Measurements from ENCODE around the gene TFAP2A. TPM values are rescaled to one million over a fixed set of nuclear protein-coding genes. Genes with fewer than 3 reads are reported as not detected.

TFAP2A gene
- total RNA-seq, 4 donors from 2014 or later = 0.31 to 4.6 (median 0.42) TPM; not detected in 1

DNA sequence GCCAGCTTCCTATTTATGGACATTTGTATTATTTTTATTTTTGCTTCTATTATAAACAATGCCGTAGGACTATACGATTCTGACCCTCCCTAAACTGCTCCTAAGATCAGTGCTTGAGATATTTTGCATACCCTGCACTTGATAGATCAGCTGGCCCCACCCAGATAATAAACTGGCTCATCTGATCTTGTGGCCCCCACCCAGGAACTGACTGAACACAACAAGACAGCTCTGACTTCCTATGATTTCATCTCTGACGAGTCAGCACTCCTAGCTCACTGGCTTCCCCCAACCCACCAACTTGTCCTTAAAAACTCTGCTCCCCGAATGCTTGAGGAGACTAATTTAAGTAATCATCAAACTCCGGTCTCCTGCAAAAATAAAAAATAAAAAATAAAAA is 34.9 kb upstream of the TFAP2A start:
- no peak overlapping the region for H3K27ac ChIP-seq
- no peak overlapping the region for H3K4me3 ChIP-seq
- TF ChIP-seq EP300 (IDR thresholded peaks at IDR 0.05) (no peak), POLR2A (IDR thresholded peaks at IDR 0.05) (no peak)
- TF ChIP-seq, protein P1, sequence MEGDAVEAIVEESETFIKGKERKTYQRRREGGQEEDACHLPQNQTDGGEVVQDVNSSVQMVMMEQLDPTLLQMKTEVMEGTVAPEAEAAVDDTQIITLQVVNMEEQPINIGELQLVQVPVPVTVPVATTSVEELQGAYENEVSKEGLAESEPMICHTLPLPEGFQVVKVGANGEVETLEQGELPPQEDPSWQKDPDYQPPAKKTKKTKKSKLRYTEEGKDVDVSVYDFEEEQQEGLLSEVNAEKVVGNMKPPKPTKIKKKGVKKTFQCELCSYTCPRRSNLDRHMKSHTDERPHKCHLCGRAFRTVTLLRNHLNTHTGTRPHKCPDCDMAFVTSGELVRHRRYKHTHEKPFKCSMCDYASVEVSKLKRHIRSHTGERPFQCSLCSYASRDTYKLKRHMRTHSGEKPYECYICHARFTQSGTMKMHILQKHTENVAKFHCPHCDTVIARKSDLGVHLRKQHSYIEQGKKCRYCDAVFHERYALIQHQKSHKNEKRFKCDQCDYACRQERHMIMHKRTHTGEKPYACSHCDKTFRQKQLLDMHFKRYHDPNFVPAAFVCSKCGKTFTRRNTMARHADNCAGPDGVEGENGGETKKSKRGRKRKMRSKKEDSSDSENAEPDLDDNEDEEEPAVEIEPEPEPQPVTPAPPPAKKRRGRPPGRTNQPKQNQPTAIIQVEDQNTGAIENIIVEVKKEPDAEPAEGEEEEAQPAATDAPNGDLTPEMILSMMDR (IDR thresholded peaks at IDR 0.05) = no peak
- H3K9me3 ChIP-seq = no peaks in the 10 kb centered on the region
- H3K4me1 ChIP-seq = no peaks in the 10 kb centered on the region
- ATAC-seq = no peak
- peaks cover 22% of the 10 kb centered on the region for H3K27me3 ChIP-seq
- WGBS, 2 donors (ENCODE audit: low coverage in 1 of 2) = 69 to 100% methylated on average over 1 to 5 of the region's 5 CpGs
- H3K36me3 ChIP-seq = no peaks in the 10 kb centered on the region

DNA sequence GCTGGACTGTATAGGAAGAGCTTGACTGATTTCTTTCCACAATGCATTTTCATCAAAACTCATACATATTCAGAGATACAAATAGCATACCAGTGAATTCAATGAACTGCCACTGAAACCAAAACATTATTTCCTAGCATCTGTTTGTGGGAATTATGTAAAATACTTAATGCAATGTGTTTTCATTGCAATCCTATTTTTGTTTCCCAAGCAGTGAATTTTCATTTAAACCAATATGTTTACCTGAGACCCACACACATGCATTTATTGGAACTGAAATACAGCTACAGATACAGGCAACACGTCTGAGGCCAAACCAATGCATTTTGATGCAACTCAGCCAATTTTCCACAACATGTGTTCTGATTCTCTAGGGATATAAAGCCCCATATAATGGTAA is 33.2 kb upstream of the TFAP2A start:
- no peaks in the 10 kb centered on the region for H3K9me3 ChIP-seq
- H3K4me1 ChIP-seq = no peaks in the 10 kb centered on the region
- H3K4me3 ChIP-seq = no peak overlapping the region
- 42 to 57% methylated on average over 1 of the region's 1 CpG for WGBS, 2 donors (ENCODE audit: low coverage in 1 of 2)
- no peak for TF ChIP-seq EP300 (IDR thresholded peaks at IDR 0.05)
- TF ChIP-seq POLR2A (IDR thresholded peaks at IDR 0.05) = no peak
- peaks cover 30% of the 10 kb centered on the region for H3K27me3 ChIP-seq
- ATAC-seq = no peak
- no peak overlapping the region for H3K27ac ChIP-seq
- H3K36me3 ChIP-seq = no peaks in the 10 kb centered on the region

DNA sequence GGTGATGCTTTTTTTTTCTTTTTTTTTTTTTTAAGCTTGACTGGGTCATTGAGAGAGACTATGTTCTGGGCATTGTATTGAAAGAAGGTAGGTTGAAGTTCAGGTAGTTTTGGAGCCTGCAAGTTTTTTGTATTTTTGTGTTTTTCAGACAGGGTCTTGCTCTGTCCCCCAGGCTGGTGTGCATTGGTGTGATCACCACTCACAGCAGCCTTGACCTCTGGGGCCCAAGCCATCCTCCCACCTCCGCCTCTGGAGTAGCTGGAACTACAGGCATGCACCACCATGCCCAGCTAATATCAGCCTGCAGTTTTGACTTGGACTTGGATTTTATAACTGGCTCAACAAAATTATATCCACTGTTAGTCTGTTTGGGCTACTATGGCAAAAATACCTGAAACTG is 31.7 kb upstream of the TFAP2A start:
- no peaks in the 10 kb centered on the region for H3K4me1 ChIP-seq
- H3K36me3 ChIP-seq = no peaks in the 10 kb centered on the region
- H3K27me3 ChIP-seq = peaks cover 45% of the 10 kb centered on the region
- H3K4me3 ChIP-seq = no peak overlapping the region
- TF ChIP-seq POLR2AphosphoS5 (IDR thresholded peaks at IDR 0.05) (no peak), POLR2A (IDR thresholded peaks at IDR 0.05) (no peak), EP300 (IDR thresholded peaks at IDR 0.05) (no peak)
- TF ChIP-seq, protein P1 (IDR thresholded peaks at IDR 0.05) = no peak
- no peak for ATAC-seq
- H3K9me3 ChIP-seq = no peaks in the 10 kb centered on the region
- no peak overlapping the region for H3K27ac ChIP-seq
- WGBS, 2 donors (ENCODE audit: low coverage in 1 of 2) = no CpG with 5 or more reads among the region's 1 CpG

DNA sequence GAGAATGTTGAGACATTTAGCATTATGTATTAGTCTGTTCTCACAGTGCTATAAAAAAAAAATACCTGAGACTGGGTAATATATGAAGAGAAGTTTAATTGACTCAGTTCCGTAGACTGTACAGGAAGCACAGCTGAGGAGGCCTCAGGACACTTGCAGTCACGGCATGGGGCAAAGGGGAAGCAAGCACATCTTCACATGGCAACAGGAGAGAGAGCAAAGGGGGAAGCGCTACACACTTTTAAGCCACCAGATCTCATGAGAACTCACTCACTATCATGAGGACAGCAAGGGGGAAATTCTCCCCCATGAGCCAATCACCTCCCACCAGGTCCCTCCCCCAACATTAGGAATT is 26.8 kb upstream of the TFAP2A start:
- H3K27ac ChIP-seq = no peak overlapping the region
- H3K4me3 ChIP-seq = no peak overlapping the region
- no peaks in the 10 kb centered on the region for H3K36me3 ChIP-seq
- 62 to 89% methylated on average over 3 of the region's 3 CpGs for WGBS, 2 donors (ENCODE audit: low coverage in 1 of 2)
- no peak for ATAC-seq
- H3K4me1 ChIP-seq = no peaks in the 10 kb centered on the region
- H3K27me3 ChIP-seq = peaks cover 48% of the 10 kb centered on the region
- H3K9me3 ChIP-seq = no peaks in the 10 kb centered on the region
- TF ChIP-seq EP300 (IDR thresholded peaks at IDR 0.05) (no peak), POLR2A (IDR thresholded peaks at IDR 0.05) (no peak), POLR2AphosphoS5 (IDR thresholded peaks at IDR 0.05) (no peak)
- TF ChIP-seq, protein P1 (IDR thresholded peaks at IDR 0.05) = no peak

DNA sequence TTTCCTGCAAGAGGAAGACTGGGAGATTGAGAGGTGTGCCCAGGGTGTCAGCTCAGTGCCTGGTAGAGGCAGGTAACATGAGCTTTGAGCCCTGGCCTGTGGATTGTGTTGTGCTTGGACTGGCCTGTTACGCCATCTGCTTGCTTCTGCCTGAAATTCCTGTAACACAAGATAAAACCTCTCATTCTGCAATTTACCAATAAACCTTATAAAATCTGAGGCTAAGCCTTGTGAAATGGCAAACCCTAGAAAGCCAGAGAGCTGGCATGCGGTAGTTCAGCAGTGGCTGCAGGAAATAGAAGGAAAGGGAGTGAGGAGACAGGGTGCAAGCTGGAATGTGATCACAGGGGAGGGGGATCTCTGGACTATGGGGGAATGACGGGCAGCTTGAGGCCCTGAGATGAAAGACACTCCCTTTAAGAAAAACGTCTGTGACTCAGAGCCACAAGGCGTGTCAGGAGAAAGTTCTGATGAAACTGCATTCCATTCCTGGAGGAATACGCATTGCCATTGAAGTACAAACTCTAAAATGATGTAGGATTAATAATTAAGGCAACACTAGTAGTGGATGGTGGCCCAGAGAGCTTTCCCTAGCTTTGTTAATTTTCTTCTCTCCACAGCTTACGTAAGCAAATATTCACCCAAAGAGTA is 26.3 kb upstream of the TFAP2A start:
- Histone ChIP-seq H3K27ac (no peak overlapping the region), H3K36me3 (no peaks in the 10 kb centered on the region), H3K4me3 (no peak overlapping the region), H3K4me1 (no peaks in the 10 kb centered on the region), H3K27me3 (peaks cover 48% of the 10 kb centered on the region), H3K9me3 (no peaks in the 10 kb centered on the region)
- ATAC-seq = no peak
- WGBS, 2 donors (ENCODE audit: low coverage in 1 of 2) = 61 to 64% methylated on average over 6 to 7 of the region's 7 CpGs
- TF ChIP-seq, protein P1 (IDR thresholded peaks at IDR 0.05) = no peak
- no peak for TF ChIP-seq EP300 (IDR thresholded peaks at IDR 0.05)
- TF ChIP-seq POLR2A (IDR thresholded peaks at IDR 0.05) = no peak
- no peak for TF ChIP-seq POLR2AphosphoS5 (IDR thresholded peaks at IDR 0.05)
